ENCODE results near the gene TMCO2.

The TMCO2 gene

GRCh38 chr1:40257688-40258444 lies 10.1 kb downstream of the TMCO2 start, which contains the start of gene ZMPSTE24:
Gene ZMPSTE24 (plus strand): TSS chr1:40258236. CDS start chr1:40258272, 36 bp downstream.
- peak; percentile 96 for DNase-seq (ENCODE audit: low spot score)

GRCh38 chr1:40258445-40258769 lies 10.7 kb downstream of the TMCO2 start:
- peak; percentile 34 for DNase-seq (ENCODE audit: low spot score)

- no peak for DNase-seq (ENCODE audit: low spot score)
These were observed 16.6 kb downstream of the TMCO2 start for GRCh38 chr1:40264354-40264781.

- DNase-seq (ENCODE audit: low spot score), result no peak
These were observed 17.6 kb downstream of the TMCO2 start for GRCh38 chr1:40265298-40265697.

GRCh38 chr1:40265919-40266318 lies 18.2 kb downstream of the TMCO2 start:
- DNase-seq (ENCODE audit: low spot score), result no peak

GRCh38 chr1:40266786-40267535 lies 19.2 kb downstream of the TMCO2 start:
- DNase-seq (ENCODE audit: low spot score), result no peak

GRCh38 chr1:40267767-40268187 lies 20.0 kb downstream of the TMCO2 start:
- DNase-seq (ENCODE audit: low spot score), result peak; percentile 17

- DNase-seq (ENCODE audit: low spot score), result no peak
These were observed 20.5 kb downstream of the TMCO2 start for GRCh38 chr1:40268211-40268610.

- peak; percentile 80 for DNase-seq (ENCODE audit: low spot score)
These were observed 22.6 kb downstream of the TMCO2 start for GRCh38 chr1:40270152-40270834.

- DNase-seq (ENCODE audit: low spot score), result no peak
These were observed 25.0 kb downstream of the TMCO2 start for GRCh38 chr1:40272653-40273213.

- no peak for DNase-seq (ENCODE audit: low spot score)
These were observed 25.9 kb downstream of the TMCO2 start for GRCh38 chr1:40273547-40274166.

- no peak for DNase-seq (ENCODE audit: low spot score)
These were observed 26.6 kb downstream of the TMCO2 start for GRCh38 chr1:40274331-40274730.

- DNase-seq (ENCODE audit: low spot score), result no peak
These were observed 28.4 kb downstream of the TMCO2 start for GRCh38 chr1:40276122-40276521.

GRCh38 chr1:40281853-40282252 lies 34.1 kb downstream of the TMCO2 start:
- no peak for DNase-seq (ENCODE audit: low spot score)

GRCh38 chr1:40291293-40291692 lies 43.6 kb downstream of the TMCO2 start:
- no peak for DNase-seq (ENCODE audit: low spot score)

- DNase-seq (ENCODE audit: low spot score), result no peak
These were observed 51.9 kb downstream of the TMCO2 start for GRCh38 chr1:40299366-40300248.

GRCh38 chr1:40300249-40300567 lies 52.5 kb downstream of the TMCO2 start:
- no peak for DNase-seq (ENCODE audit: low spot score)

- no peak for DNase-seq (ENCODE audit: low spot score)
These were observed 52.9 kb downstream of the TMCO2 start for GRCh38 chr1:40300651-40301050.

GRCh38 chr1:40301066-40301465 lies 53.3 kb downstream of the TMCO2 start:
- no peak for DNase-seq (ENCODE audit: low spot score)
